Measurements from ENCODE around the gene MYLK. TPM values are rescaled to one million over a fixed set of nuclear protein-coding genes. Genes with fewer than 3 reads are reported as not detected.
A peak's percentile ranks its signal among the peaks of the same experiment; 100 is the strongest.

Gene MYLK
- total RNA-seq, 1 donor from 2014 or later, result 50.5 TPM

- FAIRE-seq, result no peak
- Mint-ChIP-seq H3K4me3 (ENCODE audit: unreplicated experiment) (peak overlapping the region; percentile 41), H3K27me3 (ENCODE audit: low read depth, unreplicated experiment) (no peaks in the 10 kb centered on the region), H3K4me1 (ENCODE audit: low read depth, unreplicated experiment) (peaks cover 85% of the 10 kb centered on the region), H3K9me3 (ENCODE audit: unreplicated experiment) (no peaks in the 10 kb centered on the region), H3K27ac (ENCODE audit: unreplicated experiment) (peak overlapping the region; percentile 78), H3K36me3 (ENCODE audit: low read depth, unreplicated experiment) (peaks cover 18% of the 10 kb centered on the region)
- no peak for DNase-seq (ENCODE audit: low read depth)
- H3K9me3 ChIP-seq (ENCODE audit: insufficient read depth, low read depth, low read length), result no peaks in the 10 kb centered on the region
- no peaks in the 10 kb centered on the region for H3K79me2 ChIP-seq (ENCODE audit: insufficient read depth, low read length)
- peaks cover 16% of the 10 kb centered on the region for H3K36me3 ChIP-seq (ENCODE audit: insufficient read depth, low read length)
- peaks cover 46% of the 10 kb centered on the region for H3K4me1 ChIP-seq (ENCODE audit: insufficient read depth, low read length)
- H3K27me3 ChIP-seq (ENCODE audit: insufficient read depth, low read length), result no peaks in the 10 kb centered on the region
- no peak overlapping the region for H3K4me3 ChIP-seq (ENCODE audit: insufficient read depth, low read depth, low read length)
- H3K4me2 ChIP-seq (ENCODE audit: low read length), result peak overlapping the region; percentile 65
- peak overlapping the region; percentile 10 for H3K9ac ChIP-seq (ENCODE audit: low read length)
- H4K20me1 ChIP-seq (ENCODE audit: insufficient read depth, low read length), result no peaks in the 10 kb centered on the region
- no peak for TF ChIP-seq EZH2 (IDR thresholded peaks at IDR 0.05; ENCODE audit: insufficient read depth, low read length)
- TF ChIP-seq CTCF (IDR thresholded peaks at IDR 0.05; ENCODE audit: insufficient read depth, low read depth, low read length), result no peak
- no peak overlapping the region for H2AFZ ChIP-seq (ENCODE audit: low read depth, low read length)
- peak overlapping the region; percentile 47 for H3K27ac ChIP-seq (ENCODE audit: low read depth, low read length)
These were observed 188.1 kb downstream of the MYLK start for GRCh38 chr3:123695731-123696640.

GRCh38 chr3:123695152-123695551 lies 189.0 kb downstream of the MYLK start:
- TF ChIP-seq CTCF (IDR thresholded peaks at IDR 0.05; ENCODE audit: insufficient read depth, low read depth, low read length), result no peak
- TF ChIP-seq EZH2 (IDR thresholded peaks at IDR 0.05; ENCODE audit: insufficient read depth, low read length), result no peak
- Histone ChIP-seq H3K4me3 (ENCODE audit: insufficient read depth, low read depth, low read length) (no peak overlapping the region), H3K36me3 (ENCODE audit: insufficient read depth, low read length) (peaks cover 16% of the 10 kb centered on the region), H3K27me3 (ENCODE audit: insufficient read depth, low read length) (no peaks in the 10 kb centered on the region), H3K9me3 (ENCODE audit: insufficient read depth, low read depth, low read length) (no peaks in the 10 kb centered on the region), H4K20me1 (ENCODE audit: insufficient read depth, low read length) (no peaks in the 10 kb centered on the region), H3K4me1 (ENCODE audit: insufficient read depth, low read length) (peaks cover 46% of the 10 kb centered on the region), H3K9ac (ENCODE audit: low read length) (peak overlapping the region; percentile 31), H2AFZ (ENCODE audit: low read depth, low read length) (no peak overlapping the region), H3K4me2 (ENCODE audit: low read length) (peak overlapping the region; percentile 65), H3K27ac (ENCODE audit: low read depth, low read length) (peak overlapping the region; percentile 52), H3K79me2 (ENCODE audit: insufficient read depth, low read length) (no peaks in the 10 kb centered on the region)
- H3K27me3 Mint-ChIP-seq (ENCODE audit: low read depth, unreplicated experiment), result no peaks in the 10 kb centered on the region
- FAIRE-seq (no peak), DNase-seq (ENCODE audit: low read depth) (no peak)
- H3K4me3 Mint-ChIP-seq (ENCODE audit: unreplicated experiment), result no peak overlapping the region
- H3K36me3 Mint-ChIP-seq (ENCODE audit: low read depth, unreplicated experiment), result peaks cover 15% of the 10 kb centered on the region
- H3K27ac Mint-ChIP-seq (ENCODE audit: unreplicated experiment), result peak overlapping the region; percentile 87
- no peaks in the 10 kb centered on the region for H3K9me3 Mint-ChIP-seq (ENCODE audit: unreplicated experiment)
- H3K4me1 Mint-ChIP-seq (ENCODE audit: low read depth, unreplicated experiment), result peaks cover 81% of the 10 kb centered on the region

All from astrocyte (in vitro differentiated cells and primary cell).